Stimulated activated CD8-positive, alpha-beta memory T cell treated with anti-CD3 and anti-CD28 coated beads, Interleukin-7, amount 100 ng/mL, for 24 hours (primary cell): Measurements from ENCODE around the gene C4B.
"Not testable (repeated sequence)": the region's sequence is repeated elsewhere in the genome, so short reads cannot be mapped to it uniquely, and the experiment has no call there.

Experiments
- DNase-seq: peaks from one replicate; pipeline ENCODE4 v3.0.0-alpha.2; 2020; ENCODE audit warnings: low read depth

C4B gene

DNA sequence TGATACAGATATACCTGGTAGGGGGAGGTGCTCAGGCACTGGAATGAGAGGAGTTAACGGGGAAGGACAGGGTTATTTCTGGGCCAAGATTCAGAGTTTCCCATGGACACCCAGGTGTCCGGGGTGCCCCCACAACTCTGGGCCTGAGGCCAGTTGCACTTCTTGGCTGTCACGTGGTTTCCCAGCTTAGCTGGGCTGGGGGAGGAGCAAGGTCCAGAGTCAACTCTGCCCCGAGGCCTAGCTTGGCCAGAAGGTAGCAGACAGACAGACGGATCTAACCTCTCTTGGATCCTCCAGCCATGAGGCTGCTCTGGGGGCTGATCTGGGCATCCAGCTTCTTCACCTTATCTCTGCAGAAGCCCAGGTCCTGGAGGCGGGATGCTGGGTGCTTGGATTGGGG is at the start of gene C4B:
C4B (plus strand) TSS at position 249 of the 400 bp plus-strand sequence; CDS start at position 300, 51 bp downstream.
- not testable (repeated sequence) for DNase-seq

DNA sequence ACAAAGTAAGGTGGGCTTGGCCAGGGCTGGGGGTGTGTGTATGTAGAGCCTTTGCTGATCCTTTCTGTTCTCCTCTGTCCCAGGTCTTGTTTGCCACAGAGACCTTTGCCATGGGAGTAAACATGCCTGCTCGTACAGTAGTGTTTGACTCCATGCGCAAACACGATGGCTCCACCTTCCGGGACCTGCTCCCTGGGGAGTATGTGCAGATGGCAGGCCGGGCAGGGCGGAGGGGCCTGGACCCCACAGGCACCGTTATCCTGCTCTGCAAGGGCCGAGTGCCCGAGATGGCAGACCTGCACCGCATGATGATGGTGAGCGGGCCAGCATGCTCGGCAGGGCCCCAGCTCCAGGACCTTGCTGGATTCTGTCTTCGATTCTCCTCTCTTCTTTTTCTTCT is 48.9 kb upstream of the C4B start:
- no peak for DNase-seq

DNA sequence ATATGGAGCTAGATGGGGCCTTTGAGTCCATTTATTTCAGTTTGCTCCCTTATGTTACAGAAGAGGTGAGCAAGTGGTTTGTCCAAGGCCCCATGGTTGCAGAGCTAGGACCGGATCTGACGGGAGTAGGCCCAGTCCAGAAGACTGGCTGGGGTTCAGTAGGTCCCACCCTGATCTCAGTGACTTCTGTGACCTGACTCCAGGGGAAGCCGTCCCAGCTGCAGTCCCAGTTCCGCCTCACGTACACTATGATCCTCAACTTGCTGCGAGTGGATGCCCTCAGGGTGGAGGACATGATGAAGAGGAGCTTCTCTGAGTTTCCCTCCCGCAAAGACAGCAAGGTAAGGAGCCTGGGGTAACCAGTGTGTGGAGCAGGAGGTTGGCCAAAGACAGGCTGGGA is 48.1 kb upstream of the C4B start:
- no peak for DNase-seq

DNA sequence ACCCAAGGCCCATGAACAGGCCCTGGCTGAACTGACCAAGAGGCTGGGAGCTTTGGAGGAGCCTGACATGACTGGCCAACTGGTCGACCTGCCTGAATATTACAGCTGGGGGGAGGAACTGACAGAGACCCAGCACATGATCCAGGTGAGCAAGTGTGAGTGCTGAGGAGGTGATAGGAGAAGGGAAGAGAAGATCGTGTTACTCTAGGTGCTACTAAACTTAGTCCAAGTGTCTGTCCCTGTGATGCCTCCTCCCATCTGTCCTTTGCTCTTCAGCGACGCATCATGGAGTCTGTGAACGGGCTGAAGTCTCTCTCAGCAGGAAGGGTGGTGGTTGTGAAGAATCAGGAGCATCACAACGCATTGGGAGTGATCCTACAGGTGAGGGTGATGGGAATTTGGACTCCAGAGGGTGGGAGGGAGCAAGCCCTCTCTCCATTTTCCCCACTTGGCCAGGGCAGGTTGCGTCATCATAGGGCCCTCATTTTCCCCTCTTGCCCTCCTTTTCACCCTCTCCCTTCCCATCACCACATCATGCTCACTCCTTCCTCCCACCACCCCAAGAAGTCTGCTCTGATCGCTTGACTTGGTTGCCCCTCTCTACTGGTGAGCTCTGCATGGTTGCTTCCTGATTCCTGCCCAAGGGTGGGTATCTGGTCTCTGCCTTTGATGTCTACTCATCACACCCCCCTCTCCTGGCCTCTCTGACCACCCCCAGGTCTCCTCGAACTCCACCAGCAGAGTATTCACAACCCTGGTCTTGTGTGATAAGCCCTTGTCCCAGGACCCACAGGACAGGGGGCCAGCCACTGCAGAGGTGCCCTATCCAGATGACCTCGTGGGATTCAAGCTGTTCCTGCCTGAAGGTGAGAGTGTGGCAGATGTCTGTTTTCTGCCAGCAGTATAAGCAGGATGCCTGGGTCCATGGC is 47.3 kb upstream of the C4B start:
- DNase-seq = no peak

DNA sequence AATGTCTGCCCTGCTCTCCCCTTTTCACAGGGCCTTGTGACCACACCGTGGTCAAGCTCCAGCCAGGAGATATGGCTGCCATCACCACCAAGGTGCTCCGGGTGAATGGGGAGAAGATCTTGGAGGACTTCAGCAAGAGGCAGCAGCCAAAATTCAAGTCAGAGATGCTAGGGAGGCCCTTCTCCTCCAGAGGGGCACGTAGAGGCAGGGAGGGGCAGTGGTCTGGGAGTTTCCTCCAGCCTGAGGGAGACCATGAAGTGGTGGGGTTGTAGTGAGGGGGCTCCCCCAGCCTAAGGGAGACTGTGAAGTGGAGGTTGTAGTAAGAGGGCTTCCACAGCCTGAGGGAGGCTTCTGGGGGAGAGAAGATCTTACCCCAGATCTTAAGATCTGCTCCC is 46.7 kb upstream of the C4B start:
- no peak for DNase-seq

DNA sequence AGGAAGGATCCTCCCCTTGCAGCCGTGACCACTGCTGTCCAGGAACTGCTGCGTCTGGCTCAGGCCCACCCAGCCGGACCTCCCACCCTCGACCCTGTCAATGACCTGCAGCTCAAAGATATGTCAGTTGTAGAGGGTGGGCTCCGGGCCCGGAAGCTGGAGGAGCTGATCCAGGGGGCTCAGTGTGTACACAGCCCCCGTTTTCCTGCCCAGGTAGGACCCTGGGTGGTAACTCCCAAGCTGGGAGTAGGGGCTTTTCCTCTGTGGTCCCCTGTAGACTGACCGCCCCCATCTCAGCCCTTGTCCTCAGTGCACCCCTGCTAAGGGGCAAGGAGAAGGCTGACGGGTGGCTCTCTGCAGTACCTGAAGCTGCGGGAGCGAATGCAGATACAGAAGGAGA is 46.3 kb upstream of the C4B start:
- DNase-seq = no peak

DNA sequence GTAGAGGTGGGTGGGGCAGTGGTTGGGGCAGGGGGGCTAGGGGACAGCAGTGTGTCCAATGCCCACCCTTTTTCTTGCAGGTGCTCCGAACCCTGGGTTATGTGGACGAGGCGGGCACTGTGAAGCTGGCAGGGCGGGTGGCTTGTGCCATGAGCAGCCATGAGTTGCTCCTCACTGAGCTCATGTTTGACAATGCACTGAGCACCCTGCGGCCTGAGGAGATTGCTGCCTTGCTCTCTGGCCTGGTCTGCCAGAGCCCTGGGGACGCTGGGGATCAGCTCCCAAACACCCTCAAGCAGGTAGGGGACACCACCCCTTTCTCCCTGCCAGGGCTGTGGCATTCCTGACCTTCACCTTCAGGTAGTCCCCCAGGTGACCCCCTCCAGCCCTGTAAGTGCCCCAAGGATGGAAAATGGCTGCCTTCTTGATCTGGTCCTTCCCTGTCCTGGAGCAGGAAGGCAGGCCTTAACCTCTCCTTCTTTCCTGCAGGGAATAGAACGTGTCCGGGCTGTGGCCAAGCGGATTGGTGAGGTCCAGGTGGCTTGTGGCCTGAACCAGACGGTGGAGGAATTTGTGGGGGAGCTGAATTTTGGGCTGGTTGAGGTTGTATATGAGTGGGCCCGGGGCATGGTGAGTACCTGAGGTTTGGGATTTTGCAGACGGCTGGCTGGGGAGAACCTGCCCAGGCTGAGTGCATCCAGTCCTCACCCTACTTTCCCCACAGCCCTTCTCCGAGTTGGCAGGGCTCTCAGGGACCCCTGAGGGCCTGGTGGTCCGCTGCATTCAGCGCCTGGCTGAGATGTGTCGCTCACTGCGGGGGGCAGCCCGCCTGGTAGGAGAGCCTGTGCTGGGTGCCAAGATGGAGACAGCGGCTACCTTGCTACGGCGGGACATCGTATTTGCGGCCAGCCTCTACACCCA is 45.5 kb upstream of the C4B start:
- no peak for DNase-seq

DNA sequence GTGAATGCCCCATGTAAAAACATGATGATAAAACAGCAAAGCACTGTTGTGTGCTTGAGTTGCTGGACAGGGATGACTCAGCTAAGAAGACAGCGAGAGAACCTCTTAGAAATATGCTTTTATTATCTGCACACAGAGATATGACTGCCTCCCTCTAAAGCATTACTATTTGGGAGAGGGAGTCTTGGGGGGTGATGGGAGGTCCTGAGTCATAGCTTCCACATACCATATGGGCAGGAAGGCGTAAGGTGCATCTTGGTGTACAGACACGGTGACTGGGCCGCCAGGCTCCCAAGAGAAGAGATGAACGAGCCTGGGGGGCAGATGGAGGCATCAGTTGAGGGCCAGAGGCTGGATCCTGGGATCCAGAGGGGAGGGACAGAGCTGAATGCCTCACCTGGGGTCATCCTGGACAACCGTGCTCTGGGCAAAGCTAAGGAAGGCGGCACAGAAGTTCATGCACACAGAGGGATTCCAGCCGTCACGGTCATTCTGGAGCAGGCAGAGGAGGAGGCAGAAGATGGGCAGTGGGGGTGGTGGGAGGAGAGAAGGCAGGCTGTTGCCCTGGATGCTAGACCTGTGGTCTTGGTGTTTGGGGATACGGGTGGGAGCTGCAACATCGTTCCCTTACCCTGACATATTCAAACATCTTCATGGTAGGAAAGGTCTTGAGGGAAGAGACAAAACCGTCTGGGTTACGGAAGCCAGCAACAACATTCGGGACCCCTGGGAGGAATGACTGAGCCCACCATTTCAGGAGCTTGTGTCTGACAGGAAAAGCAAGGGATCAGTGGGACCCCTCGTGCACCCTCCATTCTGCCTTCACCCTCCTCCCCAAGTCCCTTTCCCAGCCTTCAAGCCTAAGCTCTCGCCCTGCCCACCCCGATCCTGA is 44.6 kb upstream of the C4B start:
- DNase-seq = no peak

DNA sequence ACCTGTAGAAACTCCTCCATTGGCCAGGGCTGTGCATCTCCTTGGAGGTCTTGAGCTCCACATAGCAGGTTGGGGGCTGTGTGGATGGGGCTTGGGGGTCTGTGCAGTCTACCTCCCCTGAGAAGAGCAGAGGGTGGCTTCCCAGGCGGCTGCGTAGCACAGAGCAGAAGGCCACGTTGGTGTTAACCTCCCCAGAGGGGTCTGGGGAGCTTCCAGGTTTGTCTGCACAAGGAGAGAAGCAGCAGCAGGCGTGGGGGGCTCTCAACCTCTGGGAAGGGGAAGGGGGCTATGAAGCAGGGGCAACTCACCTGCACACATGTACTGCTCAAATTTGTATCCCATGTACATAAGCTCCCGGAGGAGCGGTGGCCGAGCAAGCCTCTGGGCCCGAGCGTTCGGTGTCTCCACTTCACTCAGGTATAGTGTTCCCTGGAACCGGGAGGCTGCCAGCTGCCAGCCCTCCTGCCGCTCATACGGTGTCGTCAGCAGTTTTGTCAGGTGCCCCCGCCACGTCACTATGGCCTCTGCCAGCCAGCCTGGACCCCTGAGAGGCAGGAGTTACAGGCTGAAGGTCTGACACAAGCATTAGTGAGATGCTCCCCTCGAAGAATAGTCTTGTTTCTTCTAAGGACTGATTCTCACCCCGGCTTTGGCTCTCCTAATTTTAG is 43.9 kb upstream of the C4B start:
- DNase-seq = no peak

DNA sequence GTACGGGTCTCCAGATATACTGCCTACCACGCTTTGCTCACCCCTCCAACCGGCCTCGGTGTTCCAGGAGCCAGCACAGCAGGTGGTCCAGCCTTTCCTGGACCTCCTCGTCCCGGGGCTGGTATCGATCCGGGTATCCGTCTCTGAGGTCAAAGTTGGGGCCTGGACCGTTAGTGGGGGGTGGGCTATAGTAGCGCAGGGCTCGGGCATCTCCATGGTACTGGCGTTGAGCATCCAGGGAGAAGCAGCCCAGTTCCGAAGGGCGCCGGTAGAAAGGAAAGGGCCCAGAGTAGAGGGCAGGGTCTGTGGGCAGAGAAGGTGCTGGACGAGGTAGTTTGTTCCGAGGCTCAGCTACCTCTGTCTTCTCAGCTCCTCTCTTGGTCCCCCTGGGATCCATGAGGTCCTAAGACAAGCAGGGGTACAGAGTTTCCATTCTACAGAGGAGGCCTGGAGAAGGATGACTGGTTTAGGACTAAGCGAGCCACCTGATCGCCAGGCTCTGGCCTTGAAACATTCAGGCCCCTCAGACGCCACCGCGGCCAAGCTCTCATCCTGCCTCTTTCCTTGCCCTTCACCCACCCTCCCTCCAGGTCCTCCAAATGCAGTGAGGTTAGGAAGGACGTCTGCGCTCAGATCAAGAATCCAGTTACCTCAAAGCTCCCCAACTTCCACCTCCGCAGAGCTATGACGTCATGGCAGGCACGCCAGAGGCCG is 43.2 kb upstream of the C4B start:
- DNase-seq = no peak

DNA sequence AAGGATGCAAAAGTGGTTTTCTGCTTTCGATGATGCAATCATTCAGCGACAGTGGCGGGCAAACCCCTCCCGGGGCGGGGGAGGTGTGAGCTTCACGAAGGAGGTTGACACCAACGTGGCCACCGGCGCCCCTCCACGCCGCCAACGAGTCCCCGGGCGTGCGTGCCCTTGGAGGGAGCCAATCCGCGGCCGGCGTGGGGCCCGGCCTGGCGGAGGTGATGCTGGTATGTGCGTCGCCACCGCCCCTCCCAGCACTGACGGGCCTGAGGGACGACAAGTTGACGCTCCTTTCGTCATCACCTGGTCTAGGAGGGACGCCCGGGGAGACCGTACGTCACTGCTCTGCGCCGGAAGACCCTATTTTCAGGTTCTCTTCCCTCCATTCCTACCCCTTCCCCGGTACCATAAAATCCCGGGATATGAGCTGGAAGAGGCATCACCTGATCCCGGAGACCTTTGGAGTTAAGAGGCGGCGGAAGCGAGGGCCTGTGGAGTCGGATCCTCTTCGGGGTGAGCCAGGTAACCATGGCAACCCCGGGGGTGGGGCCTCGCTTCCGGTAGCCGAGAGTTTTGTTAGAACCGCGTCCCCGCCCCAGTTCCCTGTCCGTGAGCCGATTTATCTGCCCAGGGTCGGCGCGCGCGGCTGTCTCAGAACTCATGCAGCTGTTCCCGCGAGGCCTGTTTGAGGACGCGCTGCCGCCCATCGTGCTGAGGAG is 42.4 kb upstream of the C4B start, which contains the start of gene DXO:
DXO (minus strand) TSS at position 146 of the 716 bp plus-strand sequence. CDS start 463 bp downstream, outside the sequence.
- DNase-seq = peak; percentile 94

DNA sequence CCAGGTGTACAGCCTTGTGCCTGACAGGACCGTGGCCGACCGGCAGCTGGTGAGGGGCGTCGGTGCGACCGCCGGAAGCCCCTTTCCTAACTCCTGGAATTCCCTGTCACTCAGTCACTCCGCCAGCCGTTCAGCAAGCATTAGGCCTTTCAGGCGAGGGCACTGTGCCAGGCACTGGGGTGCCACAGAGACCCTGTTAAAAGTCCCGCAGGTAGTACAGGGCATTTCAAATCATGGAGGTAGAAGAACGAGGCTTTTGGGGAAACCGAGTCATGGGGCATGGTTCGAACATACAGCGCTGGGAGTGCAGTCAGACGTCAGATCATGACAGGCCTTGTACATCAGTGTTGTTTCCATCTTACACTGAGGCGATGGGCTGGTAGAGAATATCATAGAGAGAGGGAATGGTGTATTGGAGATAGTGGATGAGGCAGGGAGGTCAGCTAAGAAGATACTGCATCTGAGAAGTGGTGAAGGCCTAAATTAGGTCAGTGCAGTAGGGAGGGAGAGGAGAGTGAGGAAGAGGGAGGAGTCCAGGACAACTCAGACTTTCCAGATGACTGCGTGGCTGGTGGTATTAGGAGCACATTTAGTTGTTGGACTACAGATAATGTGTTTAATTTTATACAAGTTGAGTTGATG is 41.8 kb upstream of the C4B start:
- DNase-seq = no peak

DNA sequence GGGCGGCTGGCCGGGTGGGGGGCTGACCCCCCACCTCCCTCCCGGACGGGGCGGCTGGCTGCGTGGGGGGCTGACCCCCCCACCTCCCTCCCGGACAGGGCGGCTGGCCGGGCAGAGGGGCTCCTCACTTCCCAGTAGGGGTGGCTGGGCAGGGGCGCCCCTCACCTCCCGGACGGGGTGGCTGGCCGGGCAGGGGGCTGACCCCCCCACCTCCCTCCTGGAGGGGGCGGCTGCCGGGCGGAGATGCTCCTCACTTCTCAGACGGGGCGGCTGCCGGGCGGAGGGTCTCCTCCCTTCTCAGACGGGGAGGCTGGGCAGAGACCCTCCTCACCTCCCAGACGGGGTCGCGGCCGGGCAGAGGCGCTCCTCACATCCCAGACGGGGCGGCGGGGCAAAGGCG is 38.5 kb upstream of the C4B start:
- DNase-seq = not testable (repeated sequence)

DNA sequence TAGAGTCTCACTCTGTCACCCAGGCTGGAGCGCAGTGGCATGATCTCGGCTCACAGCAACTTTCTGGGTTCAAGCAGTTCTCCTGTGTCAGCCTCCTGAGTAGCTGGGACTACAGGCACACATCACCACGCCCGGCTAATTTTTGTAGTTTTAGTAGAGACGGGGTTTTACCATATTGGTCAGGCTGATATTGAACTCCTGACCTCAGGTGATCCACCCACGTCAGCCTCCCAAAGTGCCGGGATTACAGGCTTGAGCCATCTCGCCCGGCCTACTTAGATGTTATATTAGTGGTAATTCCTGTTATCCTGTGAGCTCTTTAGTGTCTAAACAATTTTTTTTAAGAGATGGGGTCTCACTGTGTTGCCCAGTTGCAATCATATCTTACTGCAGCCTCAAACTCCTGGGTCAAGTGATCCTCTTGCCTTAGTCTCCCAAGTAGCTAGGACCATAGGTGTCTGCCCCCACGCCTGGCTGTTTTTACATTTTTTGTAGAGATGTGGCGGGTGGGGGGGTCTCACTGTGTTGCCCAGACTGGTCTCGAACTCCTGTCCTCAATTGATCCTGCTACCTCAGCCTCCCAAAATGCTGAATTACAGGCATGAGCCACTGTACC is 36.7 kb upstream of the C4B start:
- no peak for DNase-seq

DNA sequence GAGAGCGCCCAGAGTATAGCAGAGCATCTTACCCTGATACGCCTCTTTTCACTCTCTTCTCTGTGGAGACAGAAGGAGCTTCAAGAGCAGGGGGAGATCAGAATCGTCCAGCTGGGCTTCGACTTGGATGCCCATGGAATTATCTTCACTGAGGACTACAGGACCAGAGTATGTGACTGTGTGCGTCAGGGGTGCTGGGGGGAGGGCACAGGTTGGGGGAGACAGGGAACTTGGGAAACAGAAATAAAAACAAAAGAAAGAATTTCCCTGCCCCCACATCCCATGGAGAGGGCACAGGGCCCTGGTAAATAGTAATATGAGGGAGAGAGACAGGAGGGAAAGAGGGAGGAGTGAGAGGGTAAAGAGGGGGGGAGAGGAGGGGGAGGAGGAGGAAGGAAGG is 35.8 kb upstream of the C4B start:
- no peak for DNase-seq

DNA sequence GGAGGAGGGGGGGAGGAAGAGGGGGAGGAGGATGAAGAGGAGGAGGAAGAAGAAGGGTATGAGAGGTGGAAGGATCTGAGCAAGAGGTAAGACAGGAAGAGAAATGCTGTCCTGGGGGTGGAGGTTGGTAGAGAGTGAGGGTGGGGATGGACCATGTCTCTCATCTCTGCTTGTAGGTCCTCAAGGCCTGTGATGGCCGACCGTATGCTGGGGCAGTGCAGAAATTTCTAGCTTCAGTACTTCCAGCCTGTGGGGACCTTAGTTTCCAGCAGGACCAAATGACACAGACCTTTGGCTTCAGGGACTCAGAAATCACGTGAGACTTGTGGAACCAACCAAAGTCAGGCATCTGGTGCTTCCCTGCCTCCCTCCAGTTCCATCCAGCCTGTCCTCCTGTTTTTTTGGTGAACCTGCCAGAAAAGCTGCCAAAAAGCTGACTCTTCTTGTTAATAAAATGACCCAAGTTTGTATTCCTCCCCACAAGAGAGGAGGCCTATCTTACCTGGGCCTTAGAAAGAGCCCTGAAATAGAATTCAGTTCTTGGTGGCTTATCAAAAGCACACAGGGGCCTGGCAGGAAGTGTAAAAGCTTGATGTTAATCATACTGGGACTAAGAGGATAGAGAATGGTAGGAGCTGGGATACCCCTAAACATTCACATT is 35.2 kb upstream of the C4B start:
- DNase-seq = no peak

DNA sequence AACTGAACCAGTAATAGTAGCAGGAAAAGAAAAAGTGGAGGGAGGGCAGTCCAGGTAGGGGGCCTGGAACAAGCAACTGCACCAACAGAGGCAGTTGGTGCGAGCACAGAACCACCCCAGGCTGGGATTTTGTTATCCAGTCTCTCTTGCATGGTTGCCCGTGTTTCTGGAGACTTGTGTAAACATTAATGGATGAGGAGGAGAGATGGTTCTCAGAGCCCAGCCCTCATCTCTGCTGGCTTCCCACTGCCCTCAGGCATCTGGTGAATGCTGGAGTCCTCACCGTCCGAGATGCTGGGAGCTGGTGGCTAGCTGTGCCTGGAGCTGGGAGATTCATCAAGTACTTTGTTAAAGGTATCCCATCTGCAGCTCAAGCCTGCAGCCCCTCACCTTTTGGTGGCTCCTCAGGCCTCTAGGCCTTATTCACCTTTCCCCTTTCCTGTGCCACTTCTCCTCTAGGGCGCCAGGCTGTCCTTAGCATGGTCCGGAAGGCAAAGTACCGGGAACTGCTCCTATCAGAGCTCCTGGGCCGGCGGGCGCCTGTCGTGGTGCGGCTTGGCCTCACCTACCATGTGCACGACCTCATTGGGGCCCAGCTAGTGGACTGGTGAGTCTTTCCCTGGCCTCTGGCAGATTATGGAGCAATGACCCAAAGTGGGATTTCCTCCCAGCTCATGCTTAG is 34.3 kb upstream of the C4B start:
- DNase-seq = not testable (repeated sequence)

DNA sequence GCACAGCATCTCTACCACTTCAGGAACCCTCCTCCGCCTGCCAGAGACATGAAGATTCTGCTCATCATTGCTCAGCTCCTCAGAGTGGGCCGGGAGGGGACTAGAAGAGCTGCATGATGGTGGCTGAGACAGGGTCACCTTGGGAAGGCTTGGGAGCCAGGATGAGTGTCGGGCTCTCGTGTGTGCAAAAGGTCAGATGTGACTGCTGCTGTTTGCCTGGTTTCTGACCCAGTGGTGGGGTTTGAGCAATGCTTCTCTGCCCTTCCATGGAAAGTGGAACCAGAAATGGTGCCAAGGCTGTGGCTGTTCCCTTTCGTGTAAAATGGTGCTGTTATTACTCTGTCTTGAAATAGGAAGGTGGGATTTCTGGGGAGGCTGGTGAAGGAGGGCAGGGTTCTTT is 33.6 kb upstream of the C4B start:
- DNase-seq = not testable (repeated sequence)
